IPS DF 4.7 (cell line): ENCODE results near the gene FZD10.

Experiments used
- DNase-seq: peaks from one replicate; pipeline ENCODE4 v3.0.0-alpha.2; 2013; ENCODE audit warnings: low spot score; ENCODE audit errors: extremely low read depth

FZD10 gene

GRCh38 chr12:130205495-130205894 lies 43.2 kb downstream of the FZD10 start:
- no peak for DNase-seq

- no peak for DNase-seq
Observed at GRCh38 chr12:130212384-130212989, 50.2 kb downstream of the FZD10 start.

GRCh38 chr12:130213249-130213648 lies 51.0 kb downstream of the FZD10 start:
- no peak for DNase-seq

GRCh38 chr12:130214686-130215395 lies 52.6 kb downstream of the FZD10 start:
- DNase-seq, result no peak
